Caco-2 (cell line): ENCODE measurements around the gene CUL1. TPM values are rescaled to one million over a fixed set of nuclear protein-coding genes. Genes with fewer than 3 reads are reported as not detected.

ENCODE experiments used
- BruUV-seq: library from RNA; stranded (reverse); fragments of 400-500 nt; replicated peaks from 2 replicates; lab custom pipeline; 2021; lab: Mats Ljungman, UMichigan
- CTCF ChIA-PET: fragments of 300-600 bp; sonication (Branson Sonifier 250); formaldehyde crosslinking; loops from one replicate; lab custom pipeline; 2022; ENCODE audit warnings: antibody characterized with exemption; lab: Charles Lee
- POLR2A ChIA-PET: fragments of 300-600 bp; sonication (Branson Sonifier 250); formaldehyde crosslinking; loops from one replicate; lab custom pipeline; 2022; ENCODE audit warnings: antibody characterized with exemption; lab: Charles Lee
- DNase-seq, 2 experiments: peaks; one replicate each; pipeline versions ENCODE4 v3.0.0 to v3.0.0-alpha.2; 2020 to 2022
- H3K27me3 ChIP-seq: replicated peaks from 2 replicates; pipeline ENCODE4 v1.6.0; 2011; ENCODE audit warnings: low read length; ENCODE audit not compliant: control insufficient read depth, insufficient read depth
- H3K36me3 ChIP-seq: 2 replicates; pipeline ENCODE4 v1.5.1; 2011; ENCODE audit warnings: low read length; ENCODE audit not compliant: control insufficient read depth, insufficient read depth
- H3K4me1 ChIP-seq: fragments of 250-450 bp; sonication (Bioruptor Pico); 2 replicates; pipeline ENCODE4 v1.5.1; 2020; ENCODE audit warnings: mild to moderate bottlenecking
- H3K4me3 ChIP-seq: 2 replicates; pipeline ENCODE4 v1.5.1; 2011; ENCODE audit warnings: low read depth, mild to moderate bottlenecking, control low read depth, low read length
- H3K9me3 ChIP-seq: fragments of 250-450 bp; sonication (Bioruptor Pico); 2 replicates; pipeline ENCODE4 v1.5.1; 2020; ENCODE audit warnings: mild to moderate bottlenecking, moderate library complexity
- H3K27ac Mint-ChIP-seq: one replicate; pipeline ENCODE4 v1.8.0; 2022; ENCODE audit warnings: mixed read lengths; ENCODE audit not compliant: unreplicated experiment
- H3K27me3 Mint-ChIP-seq: one replicate; pipeline ENCODE4 v1.8.0; 2022; ENCODE audit warnings: mixed read lengths; ENCODE audit not compliant: insufficient read depth, unreplicated experiment
- H3K36me3 Mint-ChIP-seq: one replicate; pipeline ENCODE4 v1.8.0; 2022; ENCODE audit warnings: mild to moderate bottlenecking, mixed read lengths; ENCODE audit not compliant: insufficient read depth, unreplicated experiment
- H3K4me1 Mint-ChIP-seq: one replicate; pipeline ENCODE4 v1.8.0; 2022; ENCODE audit warnings: low read depth, mixed read lengths; ENCODE audit not compliant: unreplicated experiment
- H3K4me3 Mint-ChIP-seq: one replicate; pipeline ENCODE4 v1.8.0; 2022; ENCODE audit warnings: mild to moderate bottlenecking, moderate library complexity, mixed read lengths; ENCODE audit not compliant: unreplicated experiment
- H3K9me3 Mint-ChIP-seq: one replicate; pipeline ENCODE4 v1.8.0; 2022; ENCODE audit warnings: mixed read lengths; ENCODE audit not compliant: unreplicated experiment
- CTCF ChIP-seq, 2 experiments: fragments of 200-600 bp in 1 of 2; IDR thresholded peaks; 1 replicate in 1 of 2; 2 replicates in 1 of 2; pipeline versions ENCODE4 v1.5.1 to v1.8.0; 2011 to 2022; ENCODE audit warnings: antibody characterized with exemption in 1 of 2, control low read depth in 1 of 2, inconsistent platforms in 1 of 2, low read depth in 1 of 2, low read length in 1 of 2, mild to moderate bottlenecking in 1 of 2, moderate library complexity in 1 of 2; ENCODE audit not compliant: insufficient read depth in 1 of 2, severe bottlenecking in 1 of 2, unreplicated experiment in 1 of 2
- intact Hi-C: fragments of 100-400 bp; cut with micrococcal nuclease; formaldehyde crosslinking; loops from one replicate; pipeline ENCODE4 v1.10.0; 2022; ENCODE audit not compliant: unreplicated experiment
- total RNA-seq: library from RNA; stranded (reverse); gene quantifications from 2 replicates; pipeline ENCODE4 v1.2.3, GENCODE V29; 2022

CUL1 gene
- total RNA-seq, 1 experiment from 2014 or later, result 71.9 TPM

DNA sequence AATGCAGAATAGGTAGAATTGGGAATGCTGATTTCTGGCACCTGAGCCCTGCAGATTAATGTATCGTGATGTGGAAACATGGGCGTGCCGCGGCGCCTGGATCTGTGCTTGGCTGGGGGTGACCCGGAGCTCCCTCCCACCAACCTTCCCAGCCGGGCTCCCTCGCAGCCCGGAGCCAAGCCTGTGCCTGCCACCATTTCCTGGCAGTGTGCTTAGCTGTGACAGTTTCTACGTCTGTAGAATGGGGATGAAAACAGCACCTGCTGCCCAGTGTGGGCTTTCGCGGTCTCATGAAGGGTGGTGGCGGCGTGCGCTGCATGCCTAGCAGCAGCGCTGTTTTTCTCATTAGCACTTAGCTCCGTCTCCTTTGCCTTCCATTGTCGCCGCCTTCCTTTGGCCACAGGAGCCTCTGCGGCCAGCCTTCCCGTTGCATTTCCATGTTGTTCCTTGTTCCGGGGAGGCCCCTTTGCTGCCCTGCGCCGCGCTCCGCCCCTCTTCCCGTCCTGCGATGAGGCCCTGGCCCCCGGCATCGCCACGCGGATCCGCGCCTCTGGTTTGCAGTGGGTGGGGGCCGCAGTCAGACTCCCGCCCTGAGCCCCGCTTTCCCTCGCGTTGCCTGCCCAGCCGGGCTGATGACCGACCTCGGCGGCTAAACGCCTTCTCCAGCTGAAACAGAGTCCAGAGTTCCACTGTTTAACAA lies 84.2 kb downstream of the CUL1 start:
- Histone ChIP-seq H3K4me3 (no peak overlapping the region), H3K4me1 (no peaks in the 10 kb centered on the region), H3K36me3 (no peaks in the 10 kb centered on the region; the same call in 1 of the 2 replicates), H3K27me3 (no peaks in the 10 kb centered on the region), H3K9me3 (no peaks in the 10 kb centered on the region)
- no peak overlapping the region for H3K4me3 Mint-ChIP-seq
- no peak for DNase-seq
- no peak for TF ChIP-seq CTCF (IDR thresholded peaks at IDR 0.05; ENCODE audit: insufficient read depth in 1 of 2, low read depth in 1 of 2, low read length in 1 of 2, severe bottlenecking in 1 of 2, unreplicated experiment in 1 of 2)
- no TSS peak for BruUV-seq
- H3K27ac Mint-ChIP-seq, result no peak overlapping the region
- H3K27me3 Mint-ChIP-seq, result no peaks in the 10 kb centered on the region
- ChIA-PET CTCF (no interaction called here), POLR2A (no interaction called here)
- intact Hi-C loops, result loop anchor here (5.0 kb wide), 1 partner anchor 206 kb away; no protein-coding TSS in a partner anchor
- H3K36me3 Mint-ChIP-seq, result peaks cover 75% of the 10 kb centered on the region
- no peaks in the 10 kb centered on the region for H3K4me1 Mint-ChIP-seq
- no peaks in the 10 kb centered on the region for H3K9me3 Mint-ChIP-seq

DNA sequence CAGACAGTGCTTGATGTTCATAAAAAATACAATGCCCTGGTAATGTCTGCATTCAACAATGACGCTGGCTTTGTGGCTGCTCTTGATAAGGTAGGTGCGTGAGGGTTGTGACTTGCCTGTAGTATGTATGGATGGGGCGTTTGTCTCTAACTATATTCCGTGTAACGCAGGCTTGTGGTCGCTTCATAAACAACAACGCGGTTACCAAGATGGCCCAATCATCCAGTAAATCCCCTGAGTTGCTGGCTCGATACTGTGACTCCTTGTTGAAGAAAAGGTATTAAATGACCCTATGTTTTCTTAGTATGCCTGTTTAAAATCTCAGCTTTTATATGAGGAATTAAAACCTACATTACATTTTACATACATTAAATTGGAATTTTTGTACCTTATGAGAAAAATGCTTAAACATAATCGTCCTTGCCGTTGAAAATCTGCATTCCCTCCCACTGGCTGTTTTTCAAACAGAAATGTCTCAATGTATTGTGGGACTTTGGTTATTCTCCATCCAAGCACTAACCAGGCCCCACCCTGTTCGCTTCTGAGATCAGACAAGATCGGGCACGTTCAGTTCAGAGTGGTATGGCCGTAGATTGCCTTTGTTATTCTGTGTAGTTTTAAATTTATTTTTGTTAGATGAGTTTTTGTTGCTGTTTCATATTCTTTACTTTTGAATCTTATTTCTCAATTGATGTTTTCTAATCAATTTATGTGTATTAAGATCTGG lies 85.3 kb downstream of the CUL1 start:
- H3K4me3 ChIP-seq, result no peak overlapping the region
- no peaks in the 10 kb centered on the region for H3K4me1 ChIP-seq
- H3K27me3 ChIP-seq, result no peaks in the 10 kb centered on the region
- H3K36me3 ChIP-seq, result no peaks in the 10 kb centered on the region; the same call in 1 of the 2 replicates
- H3K4me3 Mint-ChIP-seq, result no peak overlapping the region
- peaks cover 77% of the 10 kb centered on the region for H3K36me3 Mint-ChIP-seq
- ChIA-PET CTCF (no interaction called here), POLR2A (no interaction called here)
- H3K9me3 Mint-ChIP-seq, result no peaks in the 10 kb centered on the region
- no TSS peak for BruUV-seq
- no peaks in the 10 kb centered on the region for H3K9me3 ChIP-seq
- H3K27me3 Mint-ChIP-seq, result no peaks in the 10 kb centered on the region
- no peak for DNase-seq
- no peak for TF ChIP-seq CTCF (IDR thresholded peaks at IDR 0.05; ENCODE audit: insufficient read depth in 1 of 2, low read depth in 1 of 2, low read length in 1 of 2, severe bottlenecking in 1 of 2, unreplicated experiment in 1 of 2)
- intact Hi-C loops, result loop anchor here (5.0 kb wide), 1 partner anchor 207 kb away; no protein-coding TSS in a partner anchor
- no peaks in the 10 kb centered on the region for H3K4me1 Mint-ChIP-seq
- no peak overlapping the region for H3K27ac Mint-ChIP-seq

- Mint-ChIP-seq H3K4me3 (no peak overlapping the region), H3K9me3 (no peaks in the 10 kb centered on the region), H3K27ac (peak overlapping the region; percentile 18), H3K4me1 (no peaks in the 10 kb centered on the region), H3K36me3 (peaks cover 87% of the 10 kb centered on the region), H3K27me3 (no peaks in the 10 kb centered on the region)
- intact Hi-C loops, result no loop called here
- ChIA-PET CTCF (interaction anchor here (0.7 kb wide), 1 partner anchor 175 kb away, joined by 3 read pairs; no protein-coding TSS in a partner anchor), POLR2A (no interaction called here)
- TF ChIP-seq CTCF (IDR thresholded peaks at IDR 0.05; ENCODE audit: insufficient read depth in 1 of 2, low read depth in 1 of 2, low read length in 1 of 2, severe bottlenecking in 1 of 2, unreplicated experiment in 1 of 2), result no peak
- H3K4me1 ChIP-seq, result no peaks in the 10 kb centered on the region
- H3K27me3 ChIP-seq, result no peaks in the 10 kb centered on the region
- H3K4me3 ChIP-seq, result no peak overlapping the region
- BruUV-seq, result no TSS peak
- DNase-seq, result no peak
- no peaks in the 10 kb centered on the region for H3K9me3 ChIP-seq
- H3K36me3 ChIP-seq, result peaks cover 2% of the 10 kb centered on the region; the same call in 1 of the 2 replicates
Observed at GRCh38 chr7:148787571-148788295, 89.0 kb downstream of the CUL1 start.
